Natural killer cell (primary cell): ENCODE results near the gene FAM83C. TPM values are rescaled to one million over a fixed set of nuclear protein-coding genes. Genes with fewer than 3 reads are reported as not detected.
A peak's percentile ranks its signal among the peaks of the same experiment; 100 is the strongest.

Source experiments
- ATAC-seq, 3 donors: fragments of 150-1000 bp in 2 of 3; fragments of 200-7000 bp in 1 of 3; cut with Tn5 transposase; 1 replicate in 1 of 3; 2 replicates in 2 of 3; pipeline ENCODE4 v1.10.0; 2021; ENCODE audit warnings: mild to moderate bottlenecking in 2 of 3, moderate library complexity in 2 of 3
- DNase-seq, 2 donors: peaks; one replicate each; pipeline versions ENCODE4 v3.0.0 to v3.0.0-alpha.2; 2013 to 2021; ENCODE audit warnings: mixed read lengths in 1 of 2
- H3K27ac ChIP-seq: one replicate; pipeline ENCODE4 v1.5.1; 2013; ENCODE audit warnings: mild to moderate bottlenecking, low read length
- H3K27me3 ChIP-seq: one replicate; pipeline ENCODE4 v1.6.1; 2013; ENCODE audit warnings: low read length; ENCODE audit not compliant: control insufficient read depth, insufficient read depth
- H3K36me3 ChIP-seq: one replicate; pipeline ENCODE4 v1.6.1; 2013; ENCODE audit warnings: low read length; ENCODE audit not compliant: control insufficient read depth, insufficient read depth
- H3K4me1 ChIP-seq: one replicate; pipeline ENCODE4 v1.6.1; 2013; ENCODE audit warnings: low read length; ENCODE audit not compliant: control insufficient read depth, insufficient read depth
- H3K4me3 ChIP-seq: one replicate; pipeline ENCODE4 v1.5.1; 2013; ENCODE audit warnings: low read length
- H3K9me3 ChIP-seq: one replicate; pipeline ENCODE4 v1.6.1; 2013; ENCODE audit warnings: low read length; ENCODE audit not compliant: control insufficient read depth, insufficient read depth
- H3K27ac Mint-ChIP-seq, 2 donors: one replicate each; pipeline ENCODE4 v1.8.0; 2022; ENCODE audit warnings: mild to moderate bottlenecking in 2 of 2, mixed read lengths in 2 of 2, moderate library complexity in 1 of 2
- H3K27me3 Mint-ChIP-seq, 2 donors: one replicate each; pipeline ENCODE4 v1.8.0; 2022; ENCODE audit warnings: low read depth in 2 of 2, mixed read lengths in 2 of 2
- H3K36me3 Mint-ChIP-seq: one replicate; pipeline ENCODE4 v1.8.0; 2022; ENCODE audit warnings: mixed read lengths
- H3K4me1 Mint-ChIP-seq, 2 donors: one replicate each; pipeline ENCODE4 v1.8.0; 2022; ENCODE audit warnings: mixed read lengths in 2 of 2
- H3K4me3 Mint-ChIP-seq: one replicate; pipeline ENCODE4 v1.8.0; 2022; ENCODE audit warnings: mild to moderate bottlenecking, moderate library complexity, mixed read lengths
- H3K9me3 Mint-ChIP-seq, 2 donors: one replicate each; pipeline ENCODE4 v1.8.0; 2022; ENCODE audit warnings: mixed read lengths in 2 of 2
- WGBS: methylation state at CpG from one replicate; pipeline ENCODE4 v1.1.7; 2013; ENCODE audit warnings: missing lambda C conversion rate; ENCODE audit not compliant: insufficient coverage; 5-methylcytosine and 5-hydroxymethylcytosine counted together
- intact Hi-C: fragments of 100-400 bp; cut with micrococcal nuclease; formaldehyde crosslinking; loops from one replicate; pipeline ENCODE4 v1.14.2; 2022
- total RNA-seq, 4 donors: library from RNA; stranded (reverse); fragments of 120-200 nt in 1 of 4; gene quantifications; one replicate each; pipeline versions ENCODE4 v1.2.3 to v1.2.4, GENCODE V29; 2013 to 2022
- TF ChIP-seq, protein P1 (sequence below): fragments of 200-600 bp; IDR thresholded peaks from one replicate; pipeline ENCODE4 v1.8.0; 2022; ENCODE audit warnings: antibody characterized with exemption

Gene FAM83C
- total RNA-seq, 3 donors from 2014 or later (not counting 1 experiment from before 2014, with no cell fraction given), result not detected

DNA sequence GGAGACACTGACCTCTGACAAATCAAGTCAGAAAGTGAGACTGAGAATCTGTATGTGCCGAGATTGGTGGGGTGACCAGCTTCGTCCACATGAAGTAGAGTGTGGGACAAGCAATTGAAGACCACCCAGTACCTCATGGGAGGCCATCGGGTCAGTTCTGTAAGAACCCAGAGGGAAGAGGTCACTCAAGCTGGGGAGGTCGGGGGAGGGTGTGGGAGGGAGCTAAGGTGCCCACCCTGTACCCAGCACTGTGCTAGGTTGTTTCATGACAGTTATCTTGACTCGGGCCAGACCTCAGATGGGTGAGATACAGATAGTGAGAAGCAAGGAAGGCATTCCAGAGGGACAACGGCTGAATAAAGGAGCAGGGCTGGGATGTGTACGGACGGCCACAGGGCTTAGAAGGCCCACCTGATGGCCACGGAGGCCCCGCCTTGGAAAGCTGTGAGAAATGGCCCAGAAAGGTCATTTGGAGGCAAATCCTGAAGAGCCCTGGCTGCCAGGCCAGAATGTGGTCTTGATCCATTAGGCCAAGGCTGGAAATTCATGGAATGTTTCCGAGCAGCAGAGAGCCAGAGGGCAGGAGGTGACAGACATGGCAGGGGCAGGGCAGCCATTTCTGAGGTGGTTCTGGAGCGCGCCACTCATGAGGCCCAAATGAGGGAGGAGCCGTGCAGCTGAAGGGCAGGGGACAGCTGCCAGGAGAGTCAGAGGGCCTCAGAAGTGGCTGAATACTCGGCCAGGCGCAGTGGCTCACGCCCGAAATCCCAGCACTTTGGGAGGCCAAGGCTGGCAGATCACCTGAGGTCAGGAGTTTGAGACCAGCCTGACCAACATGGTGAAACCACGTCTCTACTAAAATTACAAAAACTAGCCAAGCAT is 22.0 kb downstream of the FAM83C start:
- Histone ChIP-seq H3K27ac (no peak overlapping the region), H3K9me3 (no peaks in the 10 kb centered on the region), H3K4me1 (peaks cover 3% of the 10 kb centered on the region), H3K4me3 (no peak overlapping the region), H3K27me3 (no peaks in the 10 kb centered on the region), H3K36me3 (peaks cover 32% of the 10 kb centered on the region)
- 95% methylated on average over 19 of the region's 19 CpGs for WGBS
- Mint-ChIP-seq H3K4me1 (peaks cover 0 to 6% of the 10 kb centered on the region in 2 donors), H3K9me3 (no peaks in the 10 kb centered on the region), H3K4me3 (no peak overlapping the region), H3K36me3 (no peaks in the 10 kb centered on the region), H3K27ac (peak overlapping the region in 1 of 2 donors; percentile 12), H3K27me3 (no peaks in the 10 kb centered on the region)
- ATAC-seq (no peak), DNase-seq (no peak)
- TF ChIP-seq, protein P1, sequence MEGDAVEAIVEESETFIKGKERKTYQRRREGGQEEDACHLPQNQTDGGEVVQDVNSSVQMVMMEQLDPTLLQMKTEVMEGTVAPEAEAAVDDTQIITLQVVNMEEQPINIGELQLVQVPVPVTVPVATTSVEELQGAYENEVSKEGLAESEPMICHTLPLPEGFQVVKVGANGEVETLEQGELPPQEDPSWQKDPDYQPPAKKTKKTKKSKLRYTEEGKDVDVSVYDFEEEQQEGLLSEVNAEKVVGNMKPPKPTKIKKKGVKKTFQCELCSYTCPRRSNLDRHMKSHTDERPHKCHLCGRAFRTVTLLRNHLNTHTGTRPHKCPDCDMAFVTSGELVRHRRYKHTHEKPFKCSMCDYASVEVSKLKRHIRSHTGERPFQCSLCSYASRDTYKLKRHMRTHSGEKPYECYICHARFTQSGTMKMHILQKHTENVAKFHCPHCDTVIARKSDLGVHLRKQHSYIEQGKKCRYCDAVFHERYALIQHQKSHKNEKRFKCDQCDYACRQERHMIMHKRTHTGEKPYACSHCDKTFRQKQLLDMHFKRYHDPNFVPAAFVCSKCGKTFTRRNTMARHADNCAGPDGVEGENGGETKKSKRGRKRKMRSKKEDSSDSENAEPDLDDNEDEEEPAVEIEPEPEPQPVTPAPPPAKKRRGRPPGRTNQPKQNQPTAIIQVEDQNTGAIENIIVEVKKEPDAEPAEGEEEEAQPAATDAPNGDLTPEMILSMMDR, result no peak
- intact Hi-C loops, result no loop called here

DNA sequence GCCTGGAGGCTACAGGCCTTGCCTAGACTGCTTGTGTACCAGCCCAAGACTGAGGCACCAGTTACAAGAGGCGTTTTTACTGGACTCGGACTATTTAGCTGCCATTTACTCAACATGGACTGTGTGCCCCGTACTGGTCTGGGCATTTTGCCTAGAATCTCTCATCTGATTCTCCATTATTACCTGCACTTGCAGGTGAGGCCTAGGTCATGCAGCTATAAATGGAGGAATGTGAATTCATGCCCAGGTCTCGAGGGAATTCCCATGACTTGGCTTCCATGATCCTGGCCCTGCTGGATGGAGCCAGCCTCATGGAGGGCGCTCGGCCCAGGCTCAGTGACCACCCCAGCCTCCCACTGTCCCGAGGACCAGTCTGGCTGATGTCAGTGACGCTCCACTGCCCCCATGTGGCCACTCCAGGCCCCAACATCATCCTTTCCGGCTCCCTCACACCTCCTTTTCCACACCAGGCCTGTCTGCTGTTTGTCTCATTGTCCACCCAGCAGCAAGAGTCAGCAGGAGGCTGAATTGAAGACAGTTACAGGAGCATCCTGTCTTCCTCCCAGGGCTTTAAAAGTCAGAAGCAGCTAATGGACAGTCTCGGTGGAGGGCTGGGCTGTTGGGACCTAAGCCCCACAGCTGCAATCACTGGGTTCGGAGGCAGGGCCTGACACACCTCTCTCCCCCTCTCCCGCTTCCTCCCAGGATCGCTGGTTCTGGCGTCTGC is 23.0 kb downstream of the FAM83C start:
- no peak overlapping the region for H3K27ac ChIP-seq
- H3K27me3 ChIP-seq, result no peaks in the 10 kb centered on the region
- no peak overlapping the region for H3K4me3 ChIP-seq
- Mint-ChIP-seq H3K36me3 (no peaks in the 10 kb centered on the region), H3K9me3 (no peaks in the 10 kb centered on the region), H3K4me1 (peaks cover 4 to 6% of the 10 kb centered on the region in 2 donors), H3K27me3 (no peaks in the 10 kb centered on the region), H3K4me3 (no peak overlapping the region), H3K27ac (no peak overlapping the region)
- no peaks in the 10 kb centered on the region for H3K4me1 ChIP-seq
- H3K36me3 ChIP-seq, result peaks cover 35% of the 10 kb centered on the region
- DNase-seq, result peak; percentile 48 to 73
- WGBS, result 79% methylated on average over 14 of the region's 14 CpGs
- H3K9me3 ChIP-seq, result no peaks in the 10 kb centered on the region
- ATAC-seq, result peak; percentile 64 to 87 (median 83)
- TF ChIP-seq, protein P1, result peak; percentile 68
- intact Hi-C loops, result loop anchor here (1.0 kb wide), 3 partner anchors 61 to 173 kb away; no protein-coding TSS in a partner anchor

DNA sequence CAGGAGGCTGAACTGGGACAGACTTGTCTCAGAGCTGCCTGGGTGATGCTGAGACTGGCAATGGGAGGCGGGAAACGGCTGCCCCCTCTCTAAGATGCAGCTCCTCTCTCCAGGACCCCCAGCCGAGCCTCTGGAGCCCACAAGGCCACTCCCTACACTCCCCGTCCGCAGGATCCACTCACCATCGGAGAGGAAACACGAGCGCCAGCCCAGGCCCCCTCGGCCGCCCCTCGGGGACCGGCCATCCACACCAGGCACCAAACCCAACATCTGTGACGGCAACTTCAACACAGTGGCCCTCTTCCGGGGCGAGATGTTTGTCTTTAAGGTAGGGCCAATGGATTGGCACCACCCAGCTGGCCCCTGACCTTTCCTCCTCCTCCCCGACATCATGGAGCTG is 25.1 kb downstream of the FAM83C start:
- no peaks in the 10 kb centered on the region for H3K36me3 Mint-ChIP-seq
- H3K27ac Mint-ChIP-seq, result no peak overlapping the region
- peaks cover 43% of the 10 kb centered on the region for H3K36me3 ChIP-seq

More for the DNA sequence above, 25.1 kb downstream of the FAM83C start:
- 97% methylated on average over 16 of the region's 16 CpGs for WGBS
- Mint-ChIP-seq H3K4me3 (no peak overlapping the region), H3K27me3 (no peaks in the 10 kb centered on the region), H3K9me3 (no peaks in the 10 kb centered on the region), H3K4me1 (peaks cover 6 to 8% of the 10 kb centered on the region in 2 donors)
- ATAC-seq (no peak), DNase-seq (no peak)
- H3K27me3 ChIP-seq, result no peaks in the 10 kb centered on the region
- no peaks in the 10 kb centered on the region for H3K9me3 ChIP-seq
- H3K27ac ChIP-seq, result no peak overlapping the region
- intact Hi-C loops, result no loop called here
- H3K4me1 ChIP-seq, result no peaks in the 10 kb centered on the region
- no peak overlapping the region for H3K4me3 ChIP-seq
- TF ChIP-seq, protein P1, result no peak
